ENCODE data around the gene SSH2. TPM values are rescaled to one million over a fixed set of nuclear protein-coding genes. Genes with fewer than 3 reads are reported as not detected.

The SSH2 gene
- total and polyA plus RNA-seq, 2 of the 13 experiments (the other 11 are each of a cell fraction or from before 2014, with no cell fraction given): 6.0 to 6.4 TPM

DNA sequence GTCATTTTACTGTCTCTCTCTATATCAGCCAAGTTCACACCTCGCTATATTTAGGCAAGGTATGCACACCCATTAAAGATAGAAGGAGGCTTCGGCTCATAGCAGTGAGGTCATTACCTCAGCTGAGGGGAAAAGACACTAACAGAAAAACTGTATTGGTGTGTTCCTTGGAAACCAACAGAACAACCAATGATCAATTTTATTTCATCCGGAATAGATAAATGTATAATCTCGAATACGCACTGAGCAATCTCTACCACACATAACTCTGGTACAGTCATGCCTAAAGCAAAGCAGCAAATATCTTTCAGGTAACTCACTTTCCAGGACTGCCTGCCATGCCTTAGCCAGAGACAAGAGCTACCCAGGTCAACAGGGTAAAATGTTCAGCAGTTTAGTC is 197.4 kb downstream of the SSH2 start:
- no TSS peak for BruUV-seq (replicated peaks)
- Histone ChIP-seq H3K4me3 (replicated peaks in 1 of 3; ENCODE audit: insufficient read depth in 1 of 3, low read depth in 2 of 3, low read length in 3 of 3) (no peak overlapping the region), H3K9ac (ENCODE audit: insufficient read depth, low read depth, low read length) (no peak overlapping the region)

GRCh38 chr17:29732209-29732608 is 197.8 kb downstream of the SSH2 start:
- POLR2A ChIA-PET: no interaction called here
- H3K9ac ChIP-seq (ENCODE audit: insufficient read depth, low read depth, low read length): no peak overlapping the region

More for the DNA sequence above, 197.4 kb downstream of the SSH2 start:
- H3K27me3 ChIP-seq (ENCODE audit: control insufficient read depth in 1 of 2, insufficient read depth in 2 of 2, low read length in 2 of 2): no peaks in the 10 kb centered on the region
- H3K4me2 ChIP-seq (ENCODE audit: low read depth, low read length): no peak overlapping the region
- no peak for FAIRE-seq
- in situ Hi-C loops (cut with HindIII; ENCODE audit: extremely low pct_ligation_motif_present, low pct_unique_long_range_greater_than_20kb) (no loop called here), intact Hi-C loops (cut with micrococcal nuclease; ENCODE audit: unreplicated experiment) (loop anchor here (5.0 kb wide), 1 partner anchor 35 kb away; no protein-coding TSS in a partner anchor)
- H4K20me1 ChIP-seq (ENCODE audit: insufficient read depth, low read length): no peaks in the 10 kb centered on the region
- H3K36me3 ChIP-seq (replicated peaks in 1 of 2; ENCODE audit: control insufficient read depth in 1 of 2, insufficient read depth in 2 of 2, low read length in 2 of 2): no peaks in the 10 kb centered on the region
- 0 out of 2 replicates have a peak, but pooled peaks cover 5% of the 10 kb centered on the region for H3K9me3 ChIP-seq (ENCODE audit: low read length)
- peaks cover 38% of the 10 kb centered on the region for H3K4me1 ChIP-seq (ENCODE audit: insufficient read depth, low read length)
- 94% methylated on average over 5 of the region's 5 CpGs for WGBS (ENCODE audit: low lambda C conversion rate)
- no peak overlapping the region for H3K27ac ChIP-seq (ENCODE audit: extremely low read length, insufficient read depth, low read length)
- H3K79me2 ChIP-seq (ENCODE audit: insufficient read depth, low read length): no peaks in the 10 kb centered on the region
- ChIA-PET CTCF (ENCODE audit: low intra/inter-chr PET ratio, low total read pairs) (no interaction called here), POLR2A (no interaction called here)
- DNase-seq (ENCODE audit: low spot score): no peak
- ATAC-seq: no peak
- no peak for TF ChIP-seq ZFAT (CRISPR knock-in tag; conservative IDR thresholded peaks at IDR 0.05)
- TF ChIP-seq GTF2F1 (IDR thresholded peaks at IDR 0.05; ENCODE audit: low read length): no peak
- TF ChIP-seq ZNF550 (CRISPR knock-in tag; IDR thresholded peaks at IDR 0.05; ENCODE audit: borderline replicate concordance): no peak
- TF ChIP-seq MEIS2 (CRISPR knock-in tag; IDR thresholded peaks at IDR 0.05): no peak
- TF ChIP-seq SRSF1 (optimal IDR thresholded peaks at IDR 0.05; ENCODE audit: low read depth, low read length): no peak
- no peak overlapping the region for H2AFZ ChIP-seq (ENCODE audit: low read length)

More at GRCh38 chr17:29732209-29732608, 197.8 kb downstream of the SSH2 start:
- FAIRE-seq (no peak), DNase-seq (ENCODE audit: low spot score) (no peak), ATAC-seq (no peak)
- in situ Hi-C loops (cut with HindIII; ENCODE audit: extremely low pct_ligation_motif_present, low pct_unique_long_range_greater_than_20kb) (no loop called here), intact Hi-C loops (cut with micrococcal nuclease; ENCODE audit: unreplicated experiment) (loop anchor here (5.0 kb wide), 1 partner anchor 35 kb away; no protein-coding TSS in a partner anchor)
- whole genome bisulfite sequencing (ENCODE audit: low lambda C conversion rate): 92% methylated on average over 1 of the region's 1 CpG
- no peaks in the 10 kb centered on the region for H3K27me3 ChIP-seq (ENCODE audit: control insufficient read depth in 1 of 2, insufficient read depth in 2 of 2, low read length in 2 of 2)
- H3K27ac ChIP-seq (ENCODE audit: extremely low read length, insufficient read depth, low read length): no peak overlapping the region
- H3K9me3 ChIP-seq (ENCODE audit: low read length): 0 out of 2 replicates have a peak, but pooled peaks cover 5% of the 10 kb centered on the region
- no peak overlapping the region for H3K4me2 ChIP-seq (ENCODE audit: low read depth, low read length)
- no peak overlapping the region for H3K4me3 ChIP-seq (replicated peaks in 1 of 3; ENCODE audit: insufficient read depth in 1 of 3, low read depth in 2 of 3, low read length in 3 of 3)
- no peaks in the 10 kb centered on the region for H4K20me1 ChIP-seq (ENCODE audit: insufficient read depth, low read length)
- no peak overlapping the region for H2AFZ ChIP-seq (ENCODE audit: low read length)
- no TSS peak for BruUV-seq (replicated peaks)
- CTCF ChIA-PET (ENCODE audit: low intra/inter-chr PET ratio, low total read pairs): no interaction called here
- TF ChIP-seq IRF2 (CRISPR knock-in tag; IDR thresholded peaks at IDR 0.05): no peak
- TF ChIP-seq ZNF570 (CRISPR knock-in tag; IDR thresholded peaks at IDR 0.05; ENCODE audit: borderline replicate concordance): no peak
- H3K4me1 ChIP-seq (ENCODE audit: insufficient read depth, low read length): peaks cover 38% of the 10 kb centered on the region
- H3K79me2 ChIP-seq (ENCODE audit: insufficient read depth, low read length): no peaks in the 10 kb centered on the region
- H3K36me3 ChIP-seq (replicated peaks in 1 of 2; ENCODE audit: control insufficient read depth in 1 of 2, insufficient read depth in 2 of 2, low read length in 2 of 2): no peaks in the 10 kb centered on the region

All from HepG2 (cell line).